MM.1S (cell line): ENCODE measurements around the gene NRG2.

Experiments used
- DNase-seq: peaks from one replicate; pipeline ENCODE4 v3.0.0-alpha.2; 2015
- H2AFZ ChIP-seq: fragments of 300-600 bp; sonication (generic); 2 replicates; pipeline ENCODE4 v1.6.0; 2016; ENCODE audit warnings: antibody characterized with exemption, low read length
- H3F3A ChIP-seq: fragments of 300-600 bp; sonication (generic); 2 replicates; pipeline ENCODE4 v1.6.1; 2016; ENCODE audit warnings: mild to moderate bottlenecking, antibody characterized with exemption, low read length, moderate library complexity, mixed read lengths; ENCODE audit not compliant: insufficient read depth
- H3K27ac ChIP-seq: fragments of 300-600 bp; sonication (generic); 2 replicates; pipeline ENCODE4 v1.5.1; 2016; ENCODE audit warnings: mild to moderate bottlenecking, low read length
- H3K27me3 ChIP-seq: fragments of 300-600 bp; sonication (generic); replicated peaks from 2 replicates; pipeline ENCODE4 v1.6.0; 2016; ENCODE audit warnings: low read length; ENCODE audit not compliant: insufficient read depth
- H3K36me3 ChIP-seq: fragments of 300-600 bp; sonication (generic); replicated peaks from 2 replicates; pipeline ENCODE4 v1.6.1; 2016; ENCODE audit warnings: mild to moderate bottlenecking, low read length, mixed read lengths; ENCODE audit not compliant: insufficient read depth
- H3K4me1 ChIP-seq: fragments of 300-600 bp; sonication (generic); 2 replicates; pipeline ENCODE4 v1.6.1; 2016; ENCODE audit warnings: low read length, mixed read lengths
- H3K4me2 ChIP-seq: fragments of 300-600 bp; sonication (generic); 2 replicates; pipeline ENCODE4 v1.6.0; 2016; ENCODE audit warnings: low read depth, low read length
- H3K4me3 ChIP-seq: fragments of 300-600 bp; sonication (generic); 2 replicates; pipeline ENCODE4 v1.5.1; 2016; ENCODE audit warnings: low read length, mixed read lengths
- H3K79me2 ChIP-seq: fragments of 300-600 bp; sonication (generic); 2 replicates; pipeline ENCODE4 v1.6.1; 2016; ENCODE audit warnings: mixed run types, low read length, mixed read lengths
- H3K9ac ChIP-seq: fragments of 300-600 bp; sonication (generic); 2 replicates; pipeline ENCODE4 v1.6.1; 2016; ENCODE audit warnings: low read length, mixed read lengths
- H3K9me2 ChIP-seq: fragments of 300-600 bp; sonication (generic); replicated peaks from 2 replicates; pipeline ENCODE4 v1.6.1; 2016; ENCODE audit warnings: mild to moderate bottlenecking, low read length, mixed read lengths; ENCODE audit not compliant: insufficient read depth
- H3K9me3 ChIP-seq: fragments of 300-600 bp; sonication (generic); replicated peaks from 2 replicates; pipeline ENCODE4 v1.6.1; 2016; ENCODE audit warnings: mild to moderate bottlenecking, low read length, mixed read lengths; ENCODE audit not compliant: insufficient read depth
- H4K20me1 ChIP-seq: fragments of 300-600 bp; sonication (generic); 2 replicates; pipeline ENCODE4 v1.6.1; 2016; ENCODE audit warnings: mild to moderate bottlenecking, low read length, moderate library complexity, mixed read lengths; ENCODE audit not compliant: insufficient read depth
- EZH2 ChIP-seq: fragments of 300-600 bp; sonication (generic); optimal IDR thresholded peaks from 2 replicates; pipeline ENCODE3; 2017; ENCODE audit warnings: low read depth, mild to moderate bottlenecking, antibody characterized with exemption, low read length, mixed read lengths
- EZH2phosphoT487 ChIP-seq: fragments of 300-600 bp; sonication (generic); IDR thresholded peaks from 2 replicates; pipeline ENCODE4 v1.6.1; 2018; ENCODE audit warnings: antibody characterized with exemption, low read length
- TF ChIP-seq, protein P1 (sequence below): fragments of 300-600 bp; sonication (generic); IDR thresholded peaks from 2 replicates; pipeline ENCODE4 v1.5.1; 2016; ENCODE audit warnings: antibody characterized with exemption, low read length, mixed read lengths

NRG2 gene

DNA sequence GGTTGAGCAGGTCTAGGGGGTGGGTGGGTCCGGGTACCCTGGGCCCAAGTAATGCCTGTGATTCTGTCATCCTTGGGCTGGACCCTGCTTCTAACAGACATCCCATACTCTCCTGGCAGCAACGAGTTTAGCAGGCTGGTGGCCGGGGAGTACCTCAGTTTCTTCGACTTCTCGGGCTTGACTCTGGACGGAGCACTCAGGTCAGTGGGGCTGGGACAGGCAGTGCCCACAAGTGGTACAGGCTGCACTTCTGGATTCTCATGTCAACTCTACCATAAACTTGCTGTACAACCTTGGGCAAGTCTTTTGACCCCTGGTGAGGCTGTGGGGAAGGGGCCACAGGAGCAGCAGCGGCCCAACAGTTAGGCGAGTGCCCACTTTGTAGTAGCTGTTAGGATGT lies 225.7 kb downstream of the NRG2 start:
- H3K4me3 ChIP-seq: no peak overlapping the region
- H3K27me3 ChIP-seq: peaks cover 62% of the 10 kb centered on the region
- H3K9me2 ChIP-seq: no peaks in the 10 kb centered on the region
- no peak for DNase-seq
- no peak overlapping the region for H3K27ac ChIP-seq
- no peak overlapping the region for H3K9ac ChIP-seq
- TF ChIP-seq EZH2 (no peak), EZH2phosphoT487 (no peak)
- TF ChIP-seq, protein P1, sequence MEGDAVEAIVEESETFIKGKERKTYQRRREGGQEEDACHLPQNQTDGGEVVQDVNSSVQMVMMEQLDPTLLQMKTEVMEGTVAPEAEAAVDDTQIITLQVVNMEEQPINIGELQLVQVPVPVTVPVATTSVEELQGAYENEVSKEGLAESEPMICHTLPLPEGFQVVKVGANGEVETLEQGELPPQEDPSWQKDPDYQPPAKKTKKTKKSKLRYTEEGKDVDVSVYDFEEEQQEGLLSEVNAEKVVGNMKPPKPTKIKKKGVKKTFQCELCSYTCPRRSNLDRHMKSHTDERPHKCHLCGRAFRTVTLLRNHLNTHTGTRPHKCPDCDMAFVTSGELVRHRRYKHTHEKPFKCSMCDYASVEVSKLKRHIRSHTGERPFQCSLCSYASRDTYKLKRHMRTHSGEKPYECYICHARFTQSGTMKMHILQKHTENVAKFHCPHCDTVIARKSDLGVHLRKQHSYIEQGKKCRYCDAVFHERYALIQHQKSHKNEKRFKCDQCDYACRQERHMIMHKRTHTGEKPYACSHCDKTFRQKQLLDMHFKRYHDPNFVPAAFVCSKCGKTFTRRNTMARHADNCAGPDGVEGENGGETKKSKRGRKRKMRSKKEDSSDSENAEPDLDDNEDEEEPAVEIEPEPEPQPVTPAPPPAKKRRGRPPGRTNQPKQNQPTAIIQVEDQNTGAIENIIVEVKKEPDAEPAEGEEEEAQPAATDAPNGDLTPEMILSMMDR: no peak
- no peak overlapping the region for H2AFZ ChIP-seq
- no peaks in the 10 kb centered on the region for H3K36me3 ChIP-seq
- no peaks in the 10 kb centered on the region for H3F3A ChIP-seq
- H3K9me3 ChIP-seq: no peaks in the 10 kb centered on the region
- no peaks in the 10 kb centered on the region for H3K4me1 ChIP-seq
- no peaks in the 10 kb centered on the region for H4K20me1 ChIP-seq
- no peak overlapping the region for H3K4me2 ChIP-seq
- no peaks in the 10 kb centered on the region for H3K79me2 ChIP-seq

DNA sequence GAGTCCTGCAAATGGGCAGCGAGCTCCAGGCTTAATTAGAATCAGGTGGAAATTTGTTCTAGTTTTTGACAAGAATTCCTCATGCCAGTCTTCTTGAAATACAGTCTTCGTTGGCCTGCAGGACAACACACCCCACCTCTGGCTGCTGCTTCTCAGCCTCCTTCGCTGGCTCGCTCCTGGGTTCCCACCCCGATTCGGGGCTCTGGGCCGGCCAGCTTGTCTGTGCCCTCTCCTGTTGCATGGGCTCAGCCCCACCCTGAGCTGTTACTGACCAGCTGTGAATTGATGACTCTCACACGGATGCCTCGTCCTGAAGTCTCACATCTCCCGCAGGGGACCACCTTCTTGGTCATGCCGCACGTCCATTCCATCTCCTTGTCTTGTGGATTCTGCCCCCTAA lies 226.5 kb downstream of the NRG2 start:
- Histone ChIP-seq H3K4me1 (no peaks in the 10 kb centered on the region), H3K79me2 (no peaks in the 10 kb centered on the region), H3K9me2 (no peaks in the 10 kb centered on the region), H3K4me2 (no peak overlapping the region), H2AFZ (no peak overlapping the region), H3K36me3 (no peaks in the 10 kb centered on the region), H3F3A (no peaks in the 10 kb centered on the region), H3K9ac (no peak overlapping the region), H3K27me3 (peaks cover 69% of the 10 kb centered on the region), H4K20me1 (no peaks in the 10 kb centered on the region), H3K4me3 (no peak overlapping the region), H3K9me3 (no peaks in the 10 kb centered on the region), H3K27ac (no peak overlapping the region)
- TF ChIP-seq EZH2: no peak
- no peak for TF ChIP-seq EZH2phosphoT487
- TF ChIP-seq, protein P1: no peak
- no peak for DNase-seq

DNA sequence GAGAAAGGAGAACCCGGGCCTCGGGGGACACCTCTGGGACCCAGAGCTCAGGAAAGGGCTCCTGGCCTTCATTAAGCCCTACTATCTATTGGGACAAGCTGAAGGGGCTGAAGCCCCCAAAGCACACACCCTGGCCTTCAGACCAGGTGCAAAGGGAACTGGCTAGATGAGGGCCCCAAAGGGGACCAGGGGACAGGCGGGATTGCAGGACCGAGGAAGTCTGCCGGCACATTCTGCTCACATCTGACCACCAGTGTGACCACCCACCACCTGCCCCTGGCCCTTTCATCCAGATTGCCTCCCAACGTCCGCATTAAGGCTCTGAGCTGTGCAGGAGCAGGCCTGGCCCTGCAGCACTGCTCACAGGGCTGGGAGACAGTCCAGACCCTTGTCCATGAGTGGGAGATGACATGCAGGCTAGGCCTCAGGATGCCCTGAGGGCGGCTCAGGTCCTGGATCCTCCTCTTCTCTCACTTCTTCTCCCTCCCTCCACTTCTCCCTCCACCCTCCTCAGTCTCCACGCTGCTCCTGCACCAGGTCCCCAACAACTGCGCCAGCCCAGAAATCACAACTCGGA lies 228.3 kb downstream of the NRG2 start:
- Histone ChIP-seq H2AFZ (no peak overlapping the region), H3K4me2 (no peak overlapping the region), H4K20me1 (no peaks in the 10 kb centered on the region), H3K27me3 (peaks cover 80% of the 10 kb centered on the region), H3K4me3 (no peak overlapping the region), H3K9ac (no peak overlapping the region), H3K9me2 (no peaks in the 10 kb centered on the region), H3K4me1 (no peaks in the 10 kb centered on the region), H3K9me3 (no peaks in the 10 kb centered on the region), H3K79me2 (no peaks in the 10 kb centered on the region), H3K36me3 (no peaks in the 10 kb centered on the region), H3K27ac (no peak overlapping the region), H3F3A (no peaks in the 10 kb centered on the region)
- TF ChIP-seq EZH2phosphoT487 (no peak), EZH2 (no peak)
- TF ChIP-seq, protein P1: no peak
- no peak for DNase-seq
